MCF 10A (cell line): ENCODE data around the gene OSBPL2. TPM values are rescaled to one million over a fixed set of nuclear protein-coding genes. Genes with fewer than 3 reads are reported as not detected.

Experiments used
- BruUV-seq: library from RNA; stranded (reverse); fragments of 400-500 nt; replicated peaks from 2 replicates; lab custom pipeline; 2021; lab: Mats Ljungman, UMichigan
- CTCF ChIA-PET: fragments of 300-600 bp; sonication (Branson Sonifier 250); formaldehyde crosslinking; extraction: SDS; loops from one replicate; lab custom pipeline; 2021; ENCODE audit warnings: antibody characterized with exemption, inconsistent platforms; lab: Yijun Ruan, JAX
- POLR2A ChIA-PET: fragments of 300-600, 350-650 bp; sonication (Branson Sonifier 250); formaldehyde crosslinking; extraction: SDS; loops from one replicate; lab custom pipeline; 2020; ENCODE audit warnings: antibody characterized with exemption, inconsistent platforms; lab: Yijun Ruan, JAX
- DNase-seq: peaks from one replicate; pipeline ENCODE4 v3.0.0-alpha.2; 2018; ENCODE audit not compliant: unreplicated experiment
- H3K27ac Mint-ChIP-seq: one replicate; pipeline ENCODE4 v1.8.0; 2022; ENCODE audit warnings: mild to moderate bottlenecking, low read depth, mixed read lengths; ENCODE audit not compliant: unreplicated experiment
- H3K27me3 Mint-ChIP-seq: one replicate; pipeline ENCODE4 v1.8.0; 2022; ENCODE audit warnings: mixed read lengths; ENCODE audit not compliant: insufficient read depth, unreplicated experiment
- H3K36me3 Mint-ChIP-seq: one replicate; pipeline ENCODE4 v1.8.0; 2022; ENCODE audit warnings: mild to moderate bottlenecking, moderate library complexity, mixed read lengths; ENCODE audit not compliant: insufficient read depth, unreplicated experiment
- H3K4me1 Mint-ChIP-seq: one replicate; pipeline ENCODE4 v1.8.0; 2022; ENCODE audit warnings: mixed read lengths; ENCODE audit not compliant: insufficient read depth, unreplicated experiment
- H3K4me3 Mint-ChIP-seq: one replicate; pipeline ENCODE4 v1.8.0; 2022; ENCODE audit warnings: mild to moderate bottlenecking, moderate library complexity, mixed read lengths; ENCODE audit not compliant: unreplicated experiment
- H3K9me3 Mint-ChIP-seq: one replicate; pipeline ENCODE4 v1.8.0; 2022; ENCODE audit warnings: mixed read lengths; ENCODE audit not compliant: unreplicated experiment
- intact Hi-C: fragments of 100-400 bp; cut with micrococcal nuclease; formaldehyde crosslinking; loops from 2 replicates; pipeline ENCODE4 v1.14.1; 2022
- total RNA-seq: library from RNA; stranded (reverse); gene quantifications from 2 replicates; pipeline ENCODE4 v1.2.3, GENCODE V29; 2022
- TF ChIP-seq, protein P1 (sequence below): fragments of 200-600 bp; IDR thresholded peaks from one replicate; pipeline ENCODE4 v1.8.0; 2022; ENCODE audit warnings: antibody characterized with exemption, mild to moderate bottlenecking; ENCODE audit not compliant: unreplicated experiment

OSBPL2 gene
- total RNA-seq, 1 experiment from 2014 or later, result 38.8 TPM

DNA sequence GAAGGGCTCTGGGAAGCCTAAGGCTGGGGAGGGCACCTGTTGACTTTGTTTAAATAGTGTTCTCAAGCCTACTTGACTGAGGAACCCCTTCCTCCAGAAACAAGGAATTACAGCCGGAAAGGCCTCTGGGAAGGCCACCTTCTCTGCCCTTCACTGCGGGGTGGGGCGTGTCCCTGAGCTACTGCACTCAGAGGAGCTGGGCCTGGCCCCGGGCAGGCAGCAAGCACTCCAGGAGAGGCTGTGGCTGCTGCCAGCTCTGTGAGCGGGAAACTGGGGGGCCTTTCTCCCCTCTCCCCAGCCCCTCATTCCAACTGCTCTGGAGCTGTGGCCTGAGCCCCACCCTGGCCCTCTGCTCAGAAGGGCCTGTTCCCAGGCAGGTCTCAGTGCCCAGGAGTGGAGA is 4.0 kb upstream of the OSBPL2 start:
- no peak overlapping the region for H3K27ac Mint-ChIP-seq
- H3K36me3 Mint-ChIP-seq, result no peaks in the 10 kb centered on the region
- no peaks in the 10 kb centered on the region for H3K27me3 Mint-ChIP-seq
- ChIA-PET POLR2A (interaction anchor here (0.6 to 1.1 kb wide), 4 partner anchors 17 to 376 kb away, joined by 3 to 4 read pairs (median 4); no protein-coding TSS in a partner anchor), CTCF (interaction anchor here (1.2 kb wide), 1 partner anchor 27 kb away, joined by 3 read pairs; no protein-coding TSS in a partner anchor)
- no TSS peak for BruUV-seq
- H3K4me1 Mint-ChIP-seq, result no peaks in the 10 kb centered on the region
- DNase-seq, result no peak
- H3K9me3 Mint-ChIP-seq, result no peaks in the 10 kb centered on the region
- intact Hi-C loops, result no loop called here
- H3K4me3 Mint-ChIP-seq, result no peak overlapping the region
- TF ChIP-seq, protein P1, sequence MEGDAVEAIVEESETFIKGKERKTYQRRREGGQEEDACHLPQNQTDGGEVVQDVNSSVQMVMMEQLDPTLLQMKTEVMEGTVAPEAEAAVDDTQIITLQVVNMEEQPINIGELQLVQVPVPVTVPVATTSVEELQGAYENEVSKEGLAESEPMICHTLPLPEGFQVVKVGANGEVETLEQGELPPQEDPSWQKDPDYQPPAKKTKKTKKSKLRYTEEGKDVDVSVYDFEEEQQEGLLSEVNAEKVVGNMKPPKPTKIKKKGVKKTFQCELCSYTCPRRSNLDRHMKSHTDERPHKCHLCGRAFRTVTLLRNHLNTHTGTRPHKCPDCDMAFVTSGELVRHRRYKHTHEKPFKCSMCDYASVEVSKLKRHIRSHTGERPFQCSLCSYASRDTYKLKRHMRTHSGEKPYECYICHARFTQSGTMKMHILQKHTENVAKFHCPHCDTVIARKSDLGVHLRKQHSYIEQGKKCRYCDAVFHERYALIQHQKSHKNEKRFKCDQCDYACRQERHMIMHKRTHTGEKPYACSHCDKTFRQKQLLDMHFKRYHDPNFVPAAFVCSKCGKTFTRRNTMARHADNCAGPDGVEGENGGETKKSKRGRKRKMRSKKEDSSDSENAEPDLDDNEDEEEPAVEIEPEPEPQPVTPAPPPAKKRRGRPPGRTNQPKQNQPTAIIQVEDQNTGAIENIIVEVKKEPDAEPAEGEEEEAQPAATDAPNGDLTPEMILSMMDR, result no peak

DNA sequence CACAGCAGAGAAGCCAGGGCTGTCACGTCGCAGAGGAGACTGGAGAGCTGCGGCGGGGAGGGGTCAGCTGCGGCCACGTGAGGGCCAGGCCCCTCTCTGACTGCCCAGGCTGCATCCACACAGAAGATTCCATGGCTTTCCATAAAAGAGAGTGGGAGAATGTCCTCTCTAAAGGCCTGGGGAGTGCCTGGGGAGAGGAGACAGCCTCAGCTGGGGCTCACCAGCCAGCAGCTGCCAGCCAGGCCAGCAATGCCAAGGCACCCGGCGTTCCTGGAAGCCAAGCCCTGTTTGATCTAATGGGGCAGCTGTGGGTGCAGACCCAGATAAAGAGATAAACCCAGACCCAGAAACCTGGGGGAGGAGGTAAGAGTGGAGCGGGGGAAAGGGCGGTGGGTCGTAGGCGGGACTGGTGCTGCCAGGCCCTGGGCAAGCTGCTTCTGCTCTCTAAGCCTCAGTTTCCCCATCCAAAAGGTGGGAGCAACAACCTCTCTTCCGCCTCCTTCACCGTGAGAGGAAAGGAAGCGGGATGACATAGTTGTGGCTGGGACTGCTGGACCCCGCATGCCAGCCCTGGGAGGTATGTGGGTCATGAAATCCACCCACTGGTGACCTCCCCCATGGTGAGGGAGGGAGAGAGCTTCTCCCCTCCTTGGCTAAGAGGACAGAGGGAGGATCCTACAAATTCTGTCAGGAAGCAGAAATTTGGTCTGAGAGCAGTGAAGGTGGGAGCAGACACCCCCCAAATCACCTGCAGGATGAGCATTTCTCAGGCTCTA is 3.1 kb upstream of the OSBPL2 start:
- Mint-ChIP-seq H3K4me3 (no peak overlapping the region), H3K9me3 (no peaks in the 10 kb centered on the region), H3K4me1 (no peaks in the 10 kb centered on the region), H3K27ac (no peak overlapping the region), H3K27me3 (no peaks in the 10 kb centered on the region), H3K36me3 (no peaks in the 10 kb centered on the region)
- ChIA-PET POLR2A (interaction anchor here (0.6 to 1.1 kb wide), 4 partner anchors 18 to 375 kb away, joined by 3 to 4 read pairs (median 3); no protein-coding TSS in a partner anchor), CTCF (interaction anchor here (0.6 kb wide), 1 partner anchor 25 kb away, joined by 4 read pairs; no protein-coding TSS in a partner anchor)
- no TSS peak for BruUV-seq
- no peak for DNase-seq
- TF ChIP-seq, protein P1, result no peak
- intact Hi-C loops, result loop anchor here (5.0 kb wide), 1 partner anchor 152 kb away; the partner anchor contains the start of gene RPS21

DNA sequence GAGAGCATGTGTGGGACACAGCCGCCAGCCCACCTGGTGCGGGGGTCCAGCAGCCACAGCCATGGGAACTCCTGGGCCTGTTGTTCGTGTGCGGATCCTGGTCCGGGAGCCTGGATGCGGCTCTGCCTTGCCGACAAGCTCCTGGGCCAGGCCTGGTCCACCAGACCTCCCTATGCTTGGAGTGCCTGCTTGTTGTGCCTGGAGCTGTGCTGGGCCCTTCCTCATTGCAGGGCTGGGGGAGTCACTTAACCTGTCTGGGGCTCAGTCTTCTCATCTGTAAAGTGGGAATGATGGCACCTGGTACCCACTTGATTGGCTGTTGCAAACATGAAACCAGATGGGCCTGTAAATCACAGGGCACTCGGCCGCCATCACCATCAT is 2.6 kb upstream of the OSBPL2 start:
- Mint-ChIP-seq H3K27ac (no peak overlapping the region), H3K4me3 (no peak overlapping the region), H3K9me3 (no peaks in the 10 kb centered on the region), H3K4me1 (no peaks in the 10 kb centered on the region), H3K36me3 (no peaks in the 10 kb centered on the region), H3K27me3 (no peaks in the 10 kb centered on the region)
- CTCF ChIA-PET, result no interaction called here
- no TSS peak for BruUV-seq
- POLR2A ChIA-PET, result interaction anchor here (0.6 to 1.1 kb wide), 3 partner anchors 10 to 114 kb away, joined by 3 read pairs; no protein-coding TSS in a partner anchor
- TF ChIP-seq, protein P1, result no peak
- intact Hi-C loops, result loop anchor here (5.0 kb wide), 1 partner anchor 152 kb away; the partner anchor contains the start of gene RPS21
- no peak for DNase-seq

DNA sequence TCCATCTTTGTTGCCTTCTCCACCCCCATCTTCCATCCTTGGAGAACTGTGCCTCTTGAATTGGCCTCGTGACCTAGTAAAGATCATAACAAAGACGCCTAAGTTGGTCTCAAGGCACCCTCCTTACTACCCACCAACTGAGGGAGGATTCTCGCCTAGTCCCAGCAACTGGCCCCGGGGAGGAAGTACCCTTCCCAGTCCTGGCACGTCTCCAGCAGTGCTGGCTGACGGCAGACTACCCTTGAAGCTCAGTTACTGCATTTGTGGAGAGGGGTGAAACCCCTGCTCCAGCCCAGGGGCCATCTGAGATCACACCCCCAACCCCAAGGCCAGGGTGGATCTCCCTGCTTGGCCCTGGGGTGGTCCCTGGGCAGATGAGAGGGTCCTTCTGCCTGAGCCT is 2.1 kb upstream of the OSBPL2 start:
- H3K4me1 Mint-ChIP-seq, result peaks cover 1% of the 10 kb centered on the region
- no peak overlapping the region for H3K4me3 Mint-ChIP-seq
- no peaks in the 10 kb centered on the region for H3K36me3 Mint-ChIP-seq
- CTCF ChIA-PET, result no interaction called here
- intact Hi-C loops, result loop anchor here (5.0 kb wide), 1 partner anchor 151 kb away; the partner anchor contains the start of gene RPS21
- no TSS peak for BruUV-seq
- no peaks in the 10 kb centered on the region for H3K9me3 Mint-ChIP-seq
- POLR2A ChIA-PET, result interaction anchor here (0.6 to 1.1 kb wide), 4 partner anchors 11 to 115 kb away, joined by 3 read pairs; no protein-coding TSS in a partner anchor
- no peak for DNase-seq
- no peaks in the 10 kb centered on the region for H3K27me3 Mint-ChIP-seq
- no peak overlapping the region for H3K27ac Mint-ChIP-seq
- TF ChIP-seq, protein P1, result no peak
